ACC112 (cell line): ENCODE measurements around the gene UTP3.
A peak's percentile ranks its signal among the peaks of the same experiment; 100 is the strongest.
"Not testable (repeated sequence)": the region's sequence is repeated elsewhere in the genome, so short reads cannot be mapped to it uniquely, and the experiment has no call there.

Source experiments
- H2AFZ ChIP-seq: fragments of 200-600 bp; sonication (generic); one replicate; pipeline ENCODE4 v1.6.0; 2017; ENCODE audit warnings: antibody characterized with exemption, low read length; ENCODE audit not compliant: unreplicated experiment
- H3K27ac ChIP-seq: fragments of 200-600 bp; sonication (generic); 2 replicates; pipeline ENCODE4 v1.5.1; 2014; ENCODE audit warnings: low read depth, mild to moderate bottlenecking, antibody characterized with exemption, low read length, moderate library complexity
- H3K27me3 ChIP-seq: fragments of 200-600 bp; sonication (generic); 2 replicates; pipeline ENCODE4 v1.6.1; 2014; ENCODE audit warnings: mild to moderate bottlenecking, antibody characterized with exemption, low read length, moderate library complexity, mixed read lengths; ENCODE audit not compliant: insufficient read depth
- H3K36me3 ChIP-seq: fragments of 200-600 bp; sonication (generic); 2 replicates; pipeline ENCODE4 v1.6.1; 2016; ENCODE audit warnings: mild to moderate bottlenecking, antibody characterized with exemption, low read length, moderate library complexity, mixed read lengths; ENCODE audit not compliant: insufficient read depth
- H3K4me1 ChIP-seq: fragments of 200-600 bp; sonication (generic); one replicate; pipeline ENCODE4 v1.6.1; 2016; ENCODE audit warnings: low read length, mixed read lengths; ENCODE audit not compliant: insufficient read depth, unreplicated experiment, control insufficient read depth
- H3K4me3 ChIP-seq: fragments of 200-600 bp; sonication (generic); 2 replicates; pipeline ENCODE4 v1.5.1; 2014; ENCODE audit warnings: mild to moderate bottlenecking, low read depth, low read length
- H3K79me2 ChIP-seq: fragments of 200-600 bp; sonication (generic); one replicate; pipeline ENCODE4 v1.6.0; 2016; ENCODE audit warnings: low read length; ENCODE audit not compliant: control insufficient read depth, unreplicated experiment, insufficient read depth

UTP3 gene, protein sequence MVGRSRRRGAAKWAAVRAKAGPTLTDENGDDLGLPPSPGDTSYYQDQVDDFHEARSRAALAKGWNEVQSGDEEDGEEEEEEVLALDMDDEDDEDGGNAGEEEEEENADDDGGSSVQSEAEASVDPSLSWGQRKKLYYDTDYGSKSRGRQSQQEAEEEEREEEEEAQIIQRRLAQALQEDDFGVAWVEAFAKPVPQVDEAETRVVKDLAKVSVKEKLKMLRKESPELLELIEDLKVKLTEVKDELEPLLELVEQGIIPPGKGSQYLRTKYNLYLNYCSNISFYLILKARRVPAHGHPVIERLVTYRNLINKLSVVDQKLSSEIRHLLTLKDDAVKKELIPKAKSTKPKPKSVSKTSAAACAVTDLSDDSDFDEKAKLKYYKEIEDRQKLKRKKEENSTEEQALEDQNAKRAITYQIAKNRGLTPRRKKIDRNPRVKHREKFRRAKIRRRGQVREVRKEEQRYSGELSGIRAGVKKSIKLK

DNA sequence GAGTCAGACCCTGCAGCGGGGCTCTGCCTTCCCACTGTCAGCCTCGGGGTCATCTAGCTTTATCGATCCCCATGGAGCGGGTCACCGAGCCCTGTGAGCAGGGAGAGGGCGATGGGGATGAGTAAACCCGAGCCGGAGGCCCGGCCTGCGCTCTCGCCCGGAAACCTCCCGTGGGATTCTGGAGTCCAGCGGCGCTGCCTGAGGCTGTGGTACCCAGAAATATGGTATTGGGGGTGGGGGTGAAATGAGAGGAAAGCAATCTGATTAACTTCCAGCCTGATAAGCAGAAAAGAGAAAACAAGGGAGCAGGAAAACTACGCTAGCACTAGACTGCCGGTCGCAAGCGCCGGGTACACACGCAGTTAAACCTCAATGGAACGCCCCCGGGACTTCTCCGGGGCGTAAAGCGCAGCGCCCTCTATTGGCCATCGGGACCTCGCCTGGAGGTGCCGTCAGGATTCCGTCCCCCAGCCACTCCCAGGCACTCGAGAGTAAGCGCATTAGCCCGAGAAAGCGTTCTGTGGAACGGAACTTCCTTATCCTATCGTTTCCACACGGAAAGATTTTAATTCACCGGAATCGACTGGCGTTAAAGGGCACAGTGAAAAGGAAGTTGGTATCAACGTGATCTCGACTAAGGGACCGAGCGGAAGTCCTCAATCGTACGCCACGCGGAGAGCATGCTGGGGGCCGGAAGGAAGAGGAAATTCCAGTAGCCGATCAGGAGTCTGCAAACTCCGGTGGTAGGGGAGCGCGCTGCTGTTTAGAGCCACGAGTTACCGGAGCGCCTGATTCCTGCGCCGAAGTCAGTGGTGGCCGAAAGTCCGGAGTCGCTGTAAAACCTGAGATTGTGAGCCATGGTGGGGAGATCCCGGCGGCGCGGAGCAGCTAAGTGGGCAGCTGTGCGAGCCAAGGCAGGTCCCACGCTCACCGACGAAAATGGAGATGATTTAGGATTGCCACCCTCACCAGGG is at the start of gene UTP3:
Gene UTP3, plus strand, starts transcription at position 712 of the 974 bp plus-strand sequence. Its CDS starts 146 bp downstream, at position 858.
- peak within 1 kb of the TSS; percentile 85 for H3K27ac ChIP-seq
- no peaks in the 10 kb centered on the region for H3K27me3 ChIP-seq
- H3K4me3 ChIP-seq: peak within 1 kb of the TSS; percentile 94
- peaks cover 4% of the 10 kb centered on the region; the same call in 1 of the 2 replicates for H3K36me3 ChIP-seq
- peak within 1 kb of the TSS; percentile 98 for H2AFZ ChIP-seq
- peaks cover 33% of the 10 kb centered on the region for H3K79me2 ChIP-seq
- H3K4me1 ChIP-seq: peaks cover 17% of the 10 kb centered on the region

DNA sequence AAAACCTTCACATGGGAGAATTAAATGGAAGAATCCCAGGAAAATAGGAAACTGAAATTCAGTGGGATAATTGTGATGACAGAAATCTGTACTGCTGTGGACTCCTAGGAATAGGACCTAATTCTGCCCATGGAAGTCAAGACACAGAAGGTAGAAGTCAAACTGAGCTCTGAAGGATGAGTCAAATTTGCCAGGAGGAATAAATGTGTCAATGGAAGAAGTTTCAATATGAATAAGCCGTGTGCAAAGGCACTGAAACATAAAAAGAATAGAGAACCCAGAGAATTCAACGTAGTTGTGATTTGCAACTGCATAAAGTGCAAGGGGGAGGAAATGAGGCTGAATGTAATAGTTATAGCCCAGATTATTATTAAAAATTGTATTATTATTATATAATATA is 48.1 kb upstream of the UTP3 start:
- H3K79me2 ChIP-seq: no peaks in the 10 kb centered on the region
- H2AFZ ChIP-seq: no peak overlapping the region
- no peak overlapping the region for H3K27ac ChIP-seq
- no peaks in the 10 kb centered on the region for H3K36me3 ChIP-seq
- H3K27me3 ChIP-seq: no peaks in the 10 kb centered on the region
- H3K4me3 ChIP-seq: no peak overlapping the region
- H3K4me1 ChIP-seq: no peaks in the 10 kb centered on the region

DNA sequence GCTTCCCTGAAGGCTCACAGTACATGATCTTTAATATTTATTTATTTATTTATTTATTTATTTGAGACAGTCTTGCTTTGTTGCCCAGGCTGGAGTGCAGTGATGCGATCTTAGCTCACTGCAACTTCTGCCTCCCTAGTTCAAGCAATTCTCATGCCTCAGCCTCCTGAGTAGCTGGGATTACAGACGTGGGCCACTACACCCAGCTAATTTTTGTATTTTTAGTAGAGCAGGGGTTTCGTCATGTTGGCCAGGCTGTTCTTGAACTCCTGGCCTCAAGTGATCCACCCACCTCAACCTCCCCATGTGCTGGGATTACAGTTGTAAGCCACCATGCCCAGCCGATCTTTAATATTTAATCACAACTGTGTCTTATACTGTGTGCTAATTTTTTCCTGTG is 37.6 kb upstream of the UTP3 start:
- H3K4me1 ChIP-seq, H3K36me3 ChIP-seq, H3K27me3 ChIP-seq, H3K79me2 ChIP-seq, H2AFZ ChIP-seq, H3K4me3 ChIP-seq, H3K27ac ChIP-seq: not testable (repeated sequence)

DNA sequence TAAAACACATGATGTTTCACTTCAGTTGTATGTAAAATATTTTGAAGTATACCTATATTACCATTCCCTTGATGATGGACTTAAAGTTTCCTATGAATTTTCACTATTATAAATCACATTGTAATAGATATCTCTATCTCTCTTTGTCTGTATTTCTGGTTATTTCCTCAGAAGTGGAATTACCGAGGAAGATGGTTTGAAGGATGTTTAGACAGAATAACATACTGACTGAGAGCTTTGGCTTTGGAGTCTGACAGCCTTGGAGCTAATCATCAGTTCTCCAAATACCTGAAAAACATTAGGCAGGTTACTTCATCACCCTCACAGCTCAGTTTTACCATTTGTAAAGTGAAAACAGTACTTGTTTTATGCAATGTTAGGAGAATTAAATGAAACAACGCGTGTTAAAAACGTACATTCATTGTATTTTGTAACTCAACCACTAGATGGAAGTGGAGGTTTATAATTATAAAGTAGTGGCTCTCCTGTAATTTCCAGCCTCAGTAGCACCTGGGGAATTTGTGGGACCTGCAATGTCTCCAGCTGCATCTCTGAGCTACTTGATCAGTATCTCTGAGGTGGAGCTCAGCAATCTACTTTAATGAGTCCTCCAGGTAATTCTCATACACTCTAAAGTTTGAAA is 36.3 kb upstream of the UTP3 start:
- H3K36me3 ChIP-seq: no peaks in the 10 kb centered on the region

DNA sequence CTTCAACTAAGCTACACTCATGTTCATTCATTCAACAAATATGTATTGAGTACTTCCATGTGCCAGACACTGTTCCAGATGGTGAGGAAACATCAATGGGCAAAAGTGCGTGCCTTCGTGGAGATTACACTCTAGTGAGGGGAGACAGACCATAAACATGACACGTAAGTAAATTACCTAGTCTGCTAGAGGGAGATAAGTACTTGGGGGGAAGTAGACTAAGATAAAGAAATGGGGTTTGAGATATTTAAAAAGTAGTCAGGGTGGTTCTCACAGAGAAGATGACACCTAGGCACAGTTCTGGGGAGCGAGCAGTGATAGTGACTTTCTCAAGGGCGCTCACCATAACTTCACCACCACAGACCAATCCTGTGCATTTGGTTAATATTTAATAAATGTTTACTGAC is 33.7 kb upstream of the UTP3 start:
- Histone ChIP-seq H3K79me2 (no peaks in the 10 kb centered on the region), H3K4me1 (no peaks in the 10 kb centered on the region), H3K36me3 (no peaks in the 10 kb centered on the region), H3K4me3 (no peak overlapping the region), H3K27ac (no peak overlapping the region), H2AFZ (no peak overlapping the region), H3K27me3 (no peaks in the 10 kb centered on the region)

More for the DNA sequence above, 36.3 kb upstream of the UTP3 start:
- H3K27ac ChIP-seq: no peak overlapping the region
- no peaks in the 10 kb centered on the region for H3K27me3 ChIP-seq
- H2AFZ ChIP-seq: peak overlapping the region; percentile 92
- no peaks in the 10 kb centered on the region for H3K79me2 ChIP-seq
- H3K4me1 ChIP-seq: no peaks in the 10 kb centered on the region
- peak overlapping the region; percentile 47 for H3K4me3 ChIP-seq

DNA sequence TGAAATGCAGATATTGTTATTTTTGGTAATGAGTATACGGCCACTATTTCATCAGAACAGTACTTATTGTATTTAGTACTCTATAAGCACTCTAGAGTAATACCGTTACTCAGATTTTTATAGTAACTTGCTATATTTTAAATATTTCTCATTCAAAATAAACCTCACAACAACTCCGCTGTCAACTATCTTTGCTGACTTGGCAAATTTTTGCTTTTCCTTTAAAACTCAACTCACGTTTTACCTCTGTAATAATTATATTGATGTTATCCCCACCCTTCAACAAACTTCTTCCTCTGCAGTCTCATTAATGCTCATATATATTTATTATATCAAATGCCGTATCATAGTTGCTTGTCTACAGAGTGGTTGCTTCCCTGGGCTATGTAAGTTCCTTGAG is 31.0 kb upstream of the UTP3 start:
- Histone ChIP-seq H3K4me3 (no peak overlapping the region), H3K27me3 (no peaks in the 10 kb centered on the region), H3K79me2 (no peaks in the 10 kb centered on the region), H3K27ac (no peak overlapping the region), H3K4me1 (no peaks in the 10 kb centered on the region), H3K36me3 (no peaks in the 10 kb centered on the region), H2AFZ (no peak overlapping the region)

DNA sequence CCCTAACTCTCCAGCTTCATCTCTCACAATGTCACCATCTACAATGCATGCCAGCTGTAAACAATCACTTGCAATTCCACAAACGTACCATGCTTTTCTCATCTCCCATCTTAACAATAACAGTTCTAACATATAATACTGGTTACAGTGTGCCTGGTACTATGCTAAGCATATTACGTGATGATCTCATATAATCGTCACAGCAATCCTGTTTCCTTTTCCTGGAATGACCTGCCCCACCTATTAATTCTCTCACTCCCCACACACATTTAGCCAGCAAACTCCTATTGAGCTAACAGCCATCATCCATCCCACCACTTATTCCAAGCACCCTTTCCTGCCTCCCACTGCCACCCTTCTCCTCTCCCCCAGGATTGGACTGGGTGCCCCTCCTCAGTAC is 29.9 kb upstream of the UTP3 start:
- no peaks in the 10 kb centered on the region for H3K4me1 ChIP-seq
- H2AFZ ChIP-seq: no peak overlapping the region
- no peaks in the 10 kb centered on the region for H3K27me3 ChIP-seq
- no peaks in the 10 kb centered on the region for H3K36me3 ChIP-seq
- H3K27ac ChIP-seq: no peak overlapping the region
- H3K4me3 ChIP-seq: no peak overlapping the region
- no peaks in the 10 kb centered on the region for H3K79me2 ChIP-seq

DNA sequence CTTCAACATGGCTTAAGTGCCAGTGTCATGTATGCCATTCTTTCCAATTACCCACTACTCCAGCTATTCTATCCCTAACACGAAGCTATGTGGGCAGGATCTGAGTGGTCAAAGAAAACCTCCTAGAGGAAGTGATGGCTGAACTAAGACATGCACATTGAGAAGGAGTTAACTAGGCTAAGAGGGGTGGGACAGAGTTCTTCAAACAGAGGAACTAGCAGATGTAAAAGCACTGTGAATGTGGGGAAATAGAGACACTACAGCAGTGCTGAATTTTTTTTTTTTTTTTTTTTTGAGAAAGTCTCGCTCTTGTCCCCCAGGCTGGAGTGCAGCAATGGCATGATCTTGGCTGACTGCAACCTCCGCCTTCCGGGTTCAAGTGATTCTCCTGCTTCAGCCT is 28.2 kb upstream of the UTP3 start:
- Histone ChIP-seq H2AFZ (no peak overlapping the region), H3K4me3 (no peak overlapping the region), H3K27me3 (no peaks in the 10 kb centered on the region), H3K79me2 (no peaks in the 10 kb centered on the region), H3K27ac (no peak overlapping the region), H3K4me1 (no peaks in the 10 kb centered on the region), H3K36me3 (no peaks in the 10 kb centered on the region)

DNA sequence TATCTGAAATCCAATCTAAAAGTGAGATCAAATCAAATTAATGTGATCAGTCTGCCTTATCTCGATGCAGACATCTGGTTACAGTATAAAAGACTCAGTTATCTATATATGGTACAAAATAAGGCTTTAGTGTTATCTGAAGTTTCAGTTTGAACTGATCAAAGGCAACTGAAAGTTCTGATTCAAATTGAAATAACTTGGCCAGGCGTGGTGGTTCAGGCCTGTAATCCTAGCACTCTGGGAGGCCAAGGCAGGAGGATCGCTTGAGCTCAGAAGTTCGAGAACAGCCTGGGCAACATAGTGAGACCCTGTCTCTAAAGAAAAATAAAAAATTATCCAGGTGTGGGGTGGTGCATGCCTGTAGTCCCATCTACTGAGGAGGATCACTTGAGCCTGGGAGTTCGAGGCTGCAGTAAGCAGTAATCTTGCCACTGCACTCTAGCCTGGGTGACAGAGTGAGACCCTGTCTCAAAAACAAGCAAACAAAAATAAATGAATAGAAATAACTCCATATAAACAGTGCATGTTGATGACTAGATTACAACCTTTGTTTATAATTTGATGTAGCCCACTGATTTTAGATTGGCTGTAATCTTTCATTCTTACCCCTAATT is 26.9 kb upstream of the UTP3 start:
- not testable (repeated sequence) for H3K36me3 ChIP-seq, H3K4me3 ChIP-seq, H3K79me2 ChIP-seq, H3K27ac ChIP-seq, H3K27me3 ChIP-seq, H3K4me1 ChIP-seq
- peak overlapping the region; percentile 16 for H2AFZ ChIP-seq

DNA sequence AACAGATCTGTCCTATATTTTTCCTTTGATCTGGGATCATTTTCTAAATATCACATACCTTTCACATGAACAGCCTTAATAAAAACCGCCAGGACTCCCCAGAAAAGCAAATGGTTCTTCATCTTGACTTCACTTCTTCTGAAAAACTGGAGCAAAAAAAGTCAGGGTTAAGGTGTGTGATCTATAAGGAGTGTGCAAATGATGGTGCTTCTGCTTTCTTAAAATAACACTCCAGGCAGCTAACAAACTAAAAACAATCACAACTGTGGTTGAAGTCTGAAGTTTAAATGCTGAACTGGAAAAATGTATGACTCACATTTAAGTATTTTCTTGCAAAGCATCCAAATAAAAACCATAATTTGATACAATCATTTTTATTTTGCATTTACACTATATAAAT is 22.0 kb upstream of the UTP3 start, which contains the start of gene JCHAIN:
Gene JCHAIN, minus strand, starts transcription at position 140 of the 400 bp plus-strand sequence. Its CDS starts 18 bp downstream, at position 122.
- peaks cover 19% of the 10 kb centered on the region for H3K4me1 ChIP-seq
- H2AFZ ChIP-seq: peak within 1 kb of the TSS; percentile 74
- H3K27ac ChIP-seq: no peak within 1 kb of the TSS
- no peak within 1 kb of the TSS for H3K4me3 ChIP-seq
- H3K27me3 ChIP-seq: no peaks in the 10 kb centered on the region
- H3K79me2 ChIP-seq: no peaks in the 10 kb centered on the region
- H3K36me3 ChIP-seq: no peaks in the 10 kb centered on the region
